ENCODE results near the gene DIP2C.

DNA sequence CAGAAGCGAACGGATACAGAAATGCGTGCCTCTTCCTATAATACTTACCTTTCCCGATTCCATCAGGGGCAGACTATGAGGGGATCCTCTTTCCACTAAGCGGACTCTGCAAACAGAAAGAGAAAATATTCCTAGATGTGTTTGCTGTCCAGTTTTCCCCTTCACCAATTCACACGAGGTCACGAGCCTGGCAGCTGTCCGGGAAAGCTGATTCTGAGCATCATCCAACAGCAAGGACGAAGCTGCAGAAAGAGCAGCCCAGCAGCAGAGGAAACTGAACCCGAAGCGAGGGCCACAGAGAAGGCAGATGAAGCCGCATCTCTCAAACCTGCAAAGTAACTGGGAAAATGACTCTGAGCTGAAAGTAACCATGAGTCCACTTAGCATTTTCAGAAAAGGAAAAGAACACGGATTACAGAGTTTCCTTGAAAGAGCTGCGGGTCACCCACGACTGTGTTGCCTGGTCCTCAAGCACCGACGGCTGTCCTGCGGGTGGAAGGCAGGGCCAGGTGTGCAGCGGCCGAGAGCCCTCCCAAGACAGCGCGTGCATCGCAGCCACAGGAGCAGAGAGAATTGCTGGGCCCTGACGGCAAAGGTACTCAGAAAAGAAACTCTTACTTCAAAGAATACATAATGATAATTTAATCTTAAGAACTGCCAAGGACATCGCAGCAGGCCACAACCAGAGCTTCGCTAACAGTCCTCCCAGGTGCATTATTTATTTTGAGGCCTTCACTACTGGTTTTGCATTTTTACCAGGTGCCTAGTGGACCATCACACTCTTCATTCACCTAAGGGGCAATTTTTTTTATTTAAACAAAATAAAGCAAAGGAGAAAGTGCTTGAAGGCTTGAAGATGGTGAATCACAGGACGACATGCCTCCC is 400.9 kb downstream of the DIP2C start:
- TF ChIP-seq CTCF (IDR thresholded peaks at IDR 0.05; ENCODE audit: borderline replicate concordance, extremely low read depth, low read length, poor library complexity, severe bottlenecking) (no peak), EZH2 (IDR thresholded peaks at IDR 0.05; ENCODE audit: borderline replicate concordance, low read depth, low read length, severe bottlenecking) (no peak)

Measured in DND-41 (cell line).